ENCODE results near the gene ATP5MC3. TPM values are rescaled to one million over a fixed set of nuclear protein-coding genes. Genes with fewer than 3 reads are reported as not detected.

ATP5MC3 gene
- polyA plus RNA-seq, 1 donor from 2014 or later, result 303 TPM

- H4K20me1 ChIP-seq (ENCODE audit: insufficient read depth), result no peaks in the 10 kb centered on the region
- no peaks in the 10 kb centered on the region for H3K9me3 ChIP-seq (ENCODE audit: low read length)
Observed at GRCh38 chr2:175143678-175144077, 37.8 kb downstream of the ATP5MC3 start.

DNA sequence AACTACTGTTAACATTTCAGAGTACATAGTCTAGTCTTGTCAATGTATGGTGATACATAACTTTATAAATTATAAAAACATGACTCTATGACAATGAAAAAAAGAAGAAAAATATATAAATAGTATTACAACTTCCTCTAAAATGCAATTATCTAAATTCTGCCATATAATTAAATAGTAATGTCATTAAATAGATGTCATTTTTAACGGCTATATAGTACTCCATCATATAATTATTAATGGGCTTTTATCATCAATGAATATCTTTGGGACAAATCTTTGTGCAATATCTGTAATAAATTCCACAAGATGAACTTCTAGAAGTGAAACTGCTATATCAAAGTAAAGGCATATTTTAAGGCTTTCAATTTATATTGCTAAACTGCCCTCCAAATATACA is 38.3 kb downstream of the ATP5MC3 start:
- H3K36me3 ChIP-seq (ENCODE audit: insufficient read depth, low read length), result peaks cover 4% of the 10 kb centered on the region
- H3K4me2 ChIP-seq (ENCODE audit: low read length), result no peak overlapping the region
- H2AFZ ChIP-seq (ENCODE audit: low read depth, low read length), result no peak overlapping the region
- no peaks in the 10 kb centered on the region for H3K27me3 ChIP-seq (ENCODE audit: insufficient read depth, low read depth, low read length)
- H3K79me2 ChIP-seq (replicated peaks; ENCODE audit: insufficient read depth, low read length), result peaks cover 53% of the 10 kb centered on the region
- no peak overlapping the region for H3K4me3 ChIP-seq (ENCODE audit: low read length)
- H4K20me1 ChIP-seq (ENCODE audit: insufficient read depth), result no peaks in the 10 kb centered on the region
- TF ChIP-seq EZH2 (IDR thresholded peaks at IDR 0.05; ENCODE audit: borderline replicate concordance, insufficient read depth, low read length, poor library complexity, severe bottlenecking) (no peak), RAD21 (conservative IDR thresholded peaks at IDR 0.05) (no peak)
- TF ChIP-seq, protein P1, sequence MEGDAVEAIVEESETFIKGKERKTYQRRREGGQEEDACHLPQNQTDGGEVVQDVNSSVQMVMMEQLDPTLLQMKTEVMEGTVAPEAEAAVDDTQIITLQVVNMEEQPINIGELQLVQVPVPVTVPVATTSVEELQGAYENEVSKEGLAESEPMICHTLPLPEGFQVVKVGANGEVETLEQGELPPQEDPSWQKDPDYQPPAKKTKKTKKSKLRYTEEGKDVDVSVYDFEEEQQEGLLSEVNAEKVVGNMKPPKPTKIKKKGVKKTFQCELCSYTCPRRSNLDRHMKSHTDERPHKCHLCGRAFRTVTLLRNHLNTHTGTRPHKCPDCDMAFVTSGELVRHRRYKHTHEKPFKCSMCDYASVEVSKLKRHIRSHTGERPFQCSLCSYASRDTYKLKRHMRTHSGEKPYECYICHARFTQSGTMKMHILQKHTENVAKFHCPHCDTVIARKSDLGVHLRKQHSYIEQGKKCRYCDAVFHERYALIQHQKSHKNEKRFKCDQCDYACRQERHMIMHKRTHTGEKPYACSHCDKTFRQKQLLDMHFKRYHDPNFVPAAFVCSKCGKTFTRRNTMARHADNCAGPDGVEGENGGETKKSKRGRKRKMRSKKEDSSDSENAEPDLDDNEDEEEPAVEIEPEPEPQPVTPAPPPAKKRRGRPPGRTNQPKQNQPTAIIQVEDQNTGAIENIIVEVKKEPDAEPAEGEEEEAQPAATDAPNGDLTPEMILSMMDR (IDR thresholded peaks at IDR 0.05; ENCODE audit: poor library complexity, severe bottlenecking), result no peak
- no peak overlapping the region for H3K27ac ChIP-seq (ENCODE audit: low read length)
- H3K9ac ChIP-seq (ENCODE audit: low read length), result no peak overlapping the region
- no peaks in the 10 kb centered on the region for H3K9me2 ChIP-seq (ENCODE audit: insufficient read depth, low read length)
- H3K9me3 ChIP-seq (ENCODE audit: low read length), result no peaks in the 10 kb centered on the region
- no peaks in the 10 kb centered on the region for H3F3A ChIP-seq (ENCODE audit: insufficient read depth, low read length, poor library complexity, severe bottlenecking)

More at GRCh38 chr2:175143678-175144077, 37.8 kb downstream of the ATP5MC3 start:
- Histone ChIP-seq H3F3A (ENCODE audit: insufficient read depth, low read length, poor library complexity, severe bottlenecking) (no peaks in the 10 kb centered on the region), H2AFZ (ENCODE audit: low read depth, low read length) (no peak overlapping the region), H3K27ac (ENCODE audit: low read length) (no peak overlapping the region), H3K9ac (ENCODE audit: low read length) (no peak overlapping the region), H3K9me2 (ENCODE audit: insufficient read depth, low read length) (no peaks in the 10 kb centered on the region), H3K27me3 (ENCODE audit: insufficient read depth, low read depth, low read length) (no peaks in the 10 kb centered on the region), H3K36me3 (ENCODE audit: insufficient read depth, low read length) (peaks cover 4% of the 10 kb centered on the region), H3K4me3 (ENCODE audit: low read length) (no peak overlapping the region), H3K79me2 (replicated peaks; ENCODE audit: insufficient read depth, low read length) (peaks cover 51% of the 10 kb centered on the region), H3K4me2 (ENCODE audit: low read length) (no peak overlapping the region)
- TF ChIP-seq EP300 (conservative IDR thresholded peaks at IDR 0.05; ENCODE audit: poor library complexity, severe bottlenecking) (no peak), EZH2 (IDR thresholded peaks at IDR 0.05; ENCODE audit: borderline replicate concordance, insufficient read depth, low read length, poor library complexity, severe bottlenecking) (no peak), TAF1 (IDR thresholded peaks at IDR 0.05; ENCODE audit: low read depth) (no peak), POLR2AphosphoS5 (IDR thresholded peaks at IDR 0.05) (no peak), SMC3 (conservative IDR thresholded peaks at IDR 0.05; ENCODE audit: poor library complexity) (no peak), MXI1 (conservative IDR thresholded peaks at IDR 0.05; ENCODE audit: poor library complexity, severe bottlenecking) (no peak), RAD21 (conservative IDR thresholded peaks at IDR 0.05) (no peak)
- TF ChIP-seq, protein P1 (IDR thresholded peaks at IDR 0.05; ENCODE audit: poor library complexity, severe bottlenecking), result no peak
- TF ChIP-seq, protein P2, sequence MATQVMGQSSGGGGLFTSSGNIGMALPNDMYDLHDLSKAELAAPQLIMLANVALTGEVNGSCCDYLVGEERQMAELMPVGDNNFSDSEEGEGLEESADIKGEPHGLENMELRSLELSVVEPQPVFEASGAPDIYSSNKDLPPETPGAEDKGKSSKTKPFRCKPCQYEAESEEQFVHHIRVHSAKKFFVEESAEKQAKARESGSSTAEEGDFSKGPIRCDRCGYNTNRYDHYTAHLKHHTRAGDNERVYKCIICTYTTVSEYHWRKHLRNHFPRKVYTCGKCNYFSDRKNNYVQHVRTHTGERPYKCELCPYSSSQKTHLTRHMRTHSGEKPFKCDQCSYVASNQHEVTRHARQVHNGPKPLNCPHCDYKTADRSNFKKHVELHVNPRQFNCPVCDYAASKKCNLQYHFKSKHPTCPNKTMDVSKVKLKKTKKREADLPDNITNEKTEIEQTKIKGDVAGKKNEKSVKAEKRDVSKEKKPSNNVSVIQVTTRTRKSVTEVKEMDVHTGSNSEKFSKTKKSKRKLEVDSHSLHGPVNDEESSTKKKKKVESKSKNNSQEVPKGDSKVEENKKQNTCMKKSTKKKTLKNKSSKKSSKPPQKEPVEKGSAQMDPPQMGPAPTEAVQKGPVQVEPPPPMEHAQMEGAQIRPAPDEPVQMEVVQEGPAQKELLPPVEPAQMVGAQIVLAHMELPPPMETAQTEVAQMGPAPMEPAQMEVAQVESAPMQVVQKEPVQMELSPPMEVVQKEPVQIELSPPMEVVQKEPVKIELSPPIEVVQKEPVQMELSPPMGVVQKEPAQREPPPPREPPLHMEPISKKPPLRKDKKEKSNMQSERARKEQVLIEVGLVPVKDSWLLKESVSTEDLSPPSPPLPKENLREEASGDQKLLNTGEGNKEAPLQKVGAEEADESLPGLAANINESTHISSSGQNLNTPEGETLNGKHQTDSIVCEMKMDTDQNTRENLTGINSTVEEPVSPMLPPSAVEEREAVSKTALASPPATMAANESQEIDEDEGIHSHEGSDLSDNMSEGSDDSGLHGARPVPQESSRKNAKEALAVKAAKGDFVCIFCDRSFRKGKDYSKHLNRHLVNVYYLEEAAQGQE (IDR thresholded peaks at IDR 0.05; ENCODE audit: borderline replicate concordance), result no peak
